Retinal pigment epithelial cell (primary cell): ENCODE data around the gene NRAP.

Experiments
- DNase-seq: peaks from one replicate; pipeline ENCODE4 v3.0.0-alpha.2; 2010; ENCODE audit warnings: low read depth
- H3K4me3 ChIP-seq: 2 replicates; pipeline ENCODE4 v1.5.1; 2011; ENCODE audit warnings: mild to moderate bottlenecking, low read length, control low read depth, moderate library complexity
- TF ChIP-seq, protein P1 (sequence below): conservative IDR thresholded peaks from 2 replicates; pipeline ENCODE4 v1.5.1; 2011; ENCODE audit warnings: low read depth, low read length, control low read depth, inconsistent platforms

Gene NRAP, protein sequence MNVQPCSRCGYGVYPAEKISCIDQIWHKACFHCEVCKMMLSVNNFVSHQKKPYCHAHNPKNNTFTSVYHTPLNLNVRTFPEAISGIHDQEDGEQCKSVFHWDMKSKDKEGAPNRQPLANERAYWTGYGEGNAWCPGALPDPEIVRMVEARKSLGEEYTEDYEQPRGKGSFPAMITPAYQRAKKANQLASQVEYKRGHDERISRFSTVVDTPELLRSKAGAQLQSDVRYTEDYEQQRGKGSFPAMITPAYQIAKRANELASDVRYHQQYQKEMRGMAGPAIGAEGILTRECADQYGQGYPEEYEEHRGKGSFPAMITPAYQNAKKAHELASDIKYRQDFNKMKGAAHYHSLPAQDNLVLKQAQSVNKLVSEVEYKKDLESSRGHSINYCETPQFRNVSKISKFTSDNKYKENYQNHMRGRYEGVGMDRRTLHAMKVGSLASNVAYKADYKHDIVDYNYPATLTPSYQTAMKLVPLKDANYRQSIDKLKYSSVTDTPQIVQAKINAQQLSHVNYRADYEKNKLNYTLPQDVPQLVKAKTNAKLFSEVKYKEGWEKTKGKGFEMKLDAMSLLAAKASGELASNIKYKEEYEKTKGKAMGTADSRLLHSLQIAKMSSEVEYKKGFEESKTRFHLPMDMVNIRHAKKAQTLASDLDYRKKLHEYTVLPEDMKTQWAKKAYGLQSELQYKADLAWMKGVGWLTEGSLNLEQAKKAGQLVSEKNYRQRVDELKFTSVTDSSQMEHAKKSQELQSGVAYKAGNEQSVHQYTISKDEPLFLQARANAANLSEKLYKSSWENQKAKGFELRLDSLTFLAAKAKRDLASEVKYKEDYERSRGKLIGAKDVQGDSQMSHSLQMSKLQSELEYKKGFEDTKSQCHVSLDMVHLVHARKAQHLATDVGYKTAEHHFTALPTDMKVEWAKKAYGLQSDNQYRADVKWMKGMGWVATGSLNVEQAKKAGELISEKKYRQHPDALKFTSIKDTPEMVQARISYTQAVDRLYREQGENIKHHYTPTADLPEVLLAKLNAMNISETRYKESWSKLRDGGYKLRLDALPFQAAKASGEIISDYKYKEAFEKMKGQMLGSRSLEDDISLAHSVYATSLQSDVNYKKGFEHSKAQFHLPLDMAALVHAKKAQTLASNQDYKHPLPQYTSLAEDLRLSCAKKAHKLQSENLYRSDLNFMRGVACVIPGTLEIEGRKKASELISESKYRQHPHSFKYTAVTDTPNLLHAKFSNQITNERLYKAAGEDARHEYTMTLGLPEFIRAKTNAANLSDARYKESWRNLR (N-terminal part only)

DNA sequence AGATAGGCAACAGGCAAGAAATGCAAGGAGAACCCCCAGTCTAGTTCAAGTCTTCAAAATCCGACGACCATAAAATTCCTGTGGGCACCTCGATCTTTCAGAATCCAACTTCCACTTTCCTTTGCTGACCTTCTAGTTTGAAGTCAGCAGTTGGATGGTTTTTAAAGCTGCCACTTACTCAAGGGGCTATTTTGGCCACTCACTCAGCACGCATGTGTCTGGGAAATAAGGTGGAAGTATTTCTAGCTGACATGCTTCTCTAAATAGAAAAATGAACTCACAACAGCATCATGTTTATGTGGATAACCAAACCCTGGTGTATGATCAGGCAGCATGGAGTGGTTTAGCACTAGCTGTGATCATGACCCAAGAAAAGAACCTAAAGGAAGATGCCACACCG lies at the start of gene NRAP:
NRAP (minus strand) TSS at position 134 of the 400 bp plus-strand sequence. CDS start 159 bp downstream, outside the sequence.
- H3K4me3 ChIP-seq: no peak within 1 kb of the TSS
- TF ChIP-seq, protein P1, sequence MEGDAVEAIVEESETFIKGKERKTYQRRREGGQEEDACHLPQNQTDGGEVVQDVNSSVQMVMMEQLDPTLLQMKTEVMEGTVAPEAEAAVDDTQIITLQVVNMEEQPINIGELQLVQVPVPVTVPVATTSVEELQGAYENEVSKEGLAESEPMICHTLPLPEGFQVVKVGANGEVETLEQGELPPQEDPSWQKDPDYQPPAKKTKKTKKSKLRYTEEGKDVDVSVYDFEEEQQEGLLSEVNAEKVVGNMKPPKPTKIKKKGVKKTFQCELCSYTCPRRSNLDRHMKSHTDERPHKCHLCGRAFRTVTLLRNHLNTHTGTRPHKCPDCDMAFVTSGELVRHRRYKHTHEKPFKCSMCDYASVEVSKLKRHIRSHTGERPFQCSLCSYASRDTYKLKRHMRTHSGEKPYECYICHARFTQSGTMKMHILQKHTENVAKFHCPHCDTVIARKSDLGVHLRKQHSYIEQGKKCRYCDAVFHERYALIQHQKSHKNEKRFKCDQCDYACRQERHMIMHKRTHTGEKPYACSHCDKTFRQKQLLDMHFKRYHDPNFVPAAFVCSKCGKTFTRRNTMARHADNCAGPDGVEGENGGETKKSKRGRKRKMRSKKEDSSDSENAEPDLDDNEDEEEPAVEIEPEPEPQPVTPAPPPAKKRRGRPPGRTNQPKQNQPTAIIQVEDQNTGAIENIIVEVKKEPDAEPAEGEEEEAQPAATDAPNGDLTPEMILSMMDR: no peak
- DNase-seq: no peak

DNA sequence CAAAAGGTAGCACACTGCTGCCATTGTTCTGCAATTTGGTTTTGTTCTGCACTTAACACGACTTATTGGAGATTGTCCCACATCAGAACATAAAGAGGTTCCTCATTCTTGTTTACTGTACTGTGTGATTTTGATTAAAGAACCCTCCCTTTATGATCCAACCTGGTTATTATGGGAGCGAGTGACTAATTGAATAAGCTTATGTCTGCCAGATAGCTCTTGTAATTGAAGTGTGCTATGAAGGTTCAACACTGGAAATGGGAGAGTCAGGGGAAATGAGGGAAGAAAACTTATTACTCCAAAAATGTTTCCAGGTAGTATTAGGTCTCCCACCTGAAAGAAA lies 49.8 kb upstream of the NRAP start:
- H3K4me3 ChIP-seq: no peak overlapping the region
- TF ChIP-seq, protein P1: no peak
- no peak for DNase-seq

DNA sequence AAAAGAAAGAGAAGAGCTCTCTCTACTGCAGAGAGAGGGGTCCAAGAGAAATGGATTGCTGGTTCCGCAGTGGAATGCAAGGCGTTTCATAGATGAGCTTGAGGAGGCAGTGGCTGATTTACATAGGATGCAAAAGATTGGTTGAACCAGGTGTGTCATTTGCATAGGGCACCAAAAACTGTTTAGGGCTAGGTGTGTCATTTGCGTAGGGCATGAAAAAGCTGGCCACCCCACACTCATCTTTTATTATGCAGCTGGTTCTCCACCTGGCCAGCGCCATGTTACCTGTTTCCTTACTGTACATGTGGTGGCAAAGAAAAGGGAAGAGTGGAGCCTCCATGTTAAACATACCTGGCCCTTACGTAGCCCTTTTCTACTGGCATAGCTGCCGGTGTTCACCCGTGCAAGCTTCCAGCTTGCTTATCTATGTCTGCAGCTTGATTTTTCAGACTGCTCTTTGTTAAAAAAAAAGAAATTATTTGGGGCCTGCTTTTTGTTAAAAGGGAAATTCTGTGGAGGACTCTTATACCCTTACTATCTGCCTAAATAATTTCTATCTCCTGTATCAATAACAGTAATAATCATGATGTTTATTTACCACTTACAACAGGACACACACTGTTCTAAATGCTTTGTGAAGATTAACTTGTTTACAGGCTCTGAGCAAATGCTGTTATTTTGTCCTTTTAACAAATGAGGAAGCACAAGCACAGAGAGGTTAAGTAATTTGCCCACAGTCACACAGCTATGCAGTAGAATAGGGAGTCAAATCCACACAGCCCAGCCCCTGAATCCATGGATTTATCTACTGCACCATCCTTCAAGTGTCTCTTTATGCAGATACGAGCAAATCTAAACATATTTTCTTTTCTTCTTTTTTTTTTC lies 49.2 kb upstream of the NRAP start:
- TF ChIP-seq, protein P1: no peak
- DNase-seq: no peak
- H3K4me3 ChIP-seq: no peak overlapping the region

DNA sequence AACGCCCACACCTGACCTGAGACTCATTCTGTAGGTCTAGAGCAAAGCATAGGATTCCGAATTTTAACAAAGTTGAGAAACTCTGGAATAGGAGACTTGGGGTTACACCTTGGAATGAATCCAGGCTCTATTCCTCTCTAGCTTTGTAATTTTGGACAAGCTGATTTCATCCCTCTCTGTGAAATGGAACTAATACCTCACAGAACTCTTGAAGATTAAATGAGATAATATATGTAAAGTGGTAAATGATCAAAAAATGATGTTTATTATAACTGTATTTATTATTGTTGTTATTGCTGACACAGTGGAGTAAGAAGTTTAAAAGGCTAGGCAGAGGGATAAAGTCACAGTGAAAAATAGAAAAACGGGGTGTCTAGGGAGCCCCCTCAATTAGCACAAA lies 48.2 kb upstream of the NRAP start:
- no peak for DNase-seq
- TF ChIP-seq, protein P1: no peak
- no peak overlapping the region for H3K4me3 ChIP-seq

DNA sequence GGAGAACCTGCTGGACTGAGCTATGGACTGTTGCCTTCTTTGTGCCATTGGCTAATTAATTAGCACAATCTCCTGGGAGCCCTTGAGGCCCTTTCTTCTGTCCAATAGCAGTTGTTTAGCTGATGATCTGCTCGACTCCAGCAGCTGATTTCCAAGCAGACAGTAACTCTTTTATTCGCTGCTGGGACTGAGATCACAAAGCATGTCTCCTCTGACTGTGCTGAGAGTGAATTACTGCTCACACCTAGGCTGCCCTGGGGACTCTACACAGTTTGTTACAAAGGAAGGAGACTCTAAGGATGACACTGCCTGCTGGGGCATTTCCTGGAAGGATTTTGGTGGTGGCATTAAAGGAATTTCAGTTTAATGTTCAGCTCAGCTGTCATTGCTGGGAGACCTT lies 47.3 kb upstream of the NRAP start:
- DNase-seq: no peak
- TF ChIP-seq, protein P1: no peak
- no peak overlapping the region for H3K4me3 ChIP-seq

DNA sequence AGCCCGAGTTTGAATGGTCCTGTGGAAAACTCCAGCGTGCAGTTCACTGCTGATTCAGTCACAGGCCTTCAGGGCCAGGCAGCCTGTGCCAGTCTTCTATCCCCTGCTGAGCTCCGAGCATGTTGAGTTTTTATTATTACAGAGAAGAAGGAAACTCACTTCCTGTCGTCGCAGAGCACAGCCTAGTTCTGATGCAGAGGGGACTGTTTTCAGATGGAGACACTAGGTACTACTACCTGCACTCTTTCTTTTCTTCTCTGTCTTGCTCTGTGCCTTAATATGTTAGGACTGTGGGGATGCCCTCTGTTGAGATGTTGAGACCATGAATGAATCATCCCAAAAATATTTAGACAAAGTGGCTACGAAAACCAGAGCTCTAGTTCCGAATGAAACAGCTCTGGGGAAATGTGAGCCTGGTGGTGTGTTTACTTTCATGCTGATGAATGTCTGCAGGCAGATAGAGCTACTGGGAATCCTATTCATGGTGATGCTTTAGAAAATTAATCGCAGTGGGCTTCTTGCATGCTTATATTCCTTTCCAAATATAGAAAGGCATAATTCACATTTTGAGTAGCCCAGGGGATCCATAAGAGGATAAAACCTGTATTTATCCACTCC lies 45.5 kb upstream of the NRAP start:
- H3K4me3 ChIP-seq: no peak overlapping the region
- DNase-seq: no peak

More for the DNA sequence above, 45.5 kb upstream of the NRAP start:
- TF ChIP-seq, protein P1: no peak
